Fibroblast of villous mesenchyme (primary cell): Measurements from ENCODE around the gene MYOM3. TPM values are rescaled to one million over a fixed set of nuclear protein-coding genes. Genes with fewer than 3 reads are reported as not detected.

Source experiments
- DNase-seq: peaks from one replicate; pipeline ENCODE4 v3.0.0-alpha.2; 2010; ENCODE audit warnings: low read depth
- H3K4me3 ChIP-seq: 2 replicates; pipeline ENCODE4 v1.5.1; 2011; ENCODE audit warnings: low read depth, mild to moderate bottlenecking, low read length
- CTCF ChIP-seq: IDR thresholded peaks from 2 replicates; pipeline ENCODE4 v1.5.1; 2012; ENCODE audit warnings: low read depth, mild to moderate bottlenecking, low read length; ENCODE audit not compliant: insufficient read depth
- total RNA-seq: library from RNA; depleted of rRNA; stranded (reverse); fragments of >200 nt; gene quantifications from 2 replicates; pipeline ENCODE4 v1.2.3, GENCODE V29; 2012

MYOM3 gene
- total RNA-seq, 1 donor: not detected

- DNase-seq: no peak
- no peak overlapping the region for H3K4me3 ChIP-seq
- TF ChIP-seq CTCF: no peak
Measured at GRCh38 chr1:24122776-24123175, 10.8 kb upstream of the MYOM3 start.

GRCh38 chr1:24121406-24121805 is 9.5 kb upstream of the MYOM3 start:
- no peak overlapping the region for H3K4me3 ChIP-seq
- no peak for DNase-seq
- no peak for TF ChIP-seq CTCF

- TF ChIP-seq CTCF: no peak
- H3K4me3 ChIP-seq: no peak overlapping the region
- no peak for DNase-seq
Measured at GRCh38 chr1:24120965-24121364, 9.0 kb upstream of the MYOM3 start.

- no peak overlapping the region for H3K4me3 ChIP-seq
- no peak for TF ChIP-seq CTCF
- no peak for DNase-seq
Measured at GRCh38 chr1:24119859-24120756, 8.2 kb upstream of the MYOM3 start.

- no peak overlapping the region for H3K4me3 ChIP-seq
- TF ChIP-seq CTCF: no peak
Measured at GRCh38 chr1:24119489-24119858, 7.5 kb upstream of the MYOM3 start.

GRCh38 chr1:24118410-24119242 is 6.7 kb upstream of the MYOM3 start:
- TF ChIP-seq CTCF: no peak
- no peak overlapping the region for H3K4me3 ChIP-seq
- no peak for DNase-seq

More at GRCh38 chr1:24119489-24119858, 7.5 kb upstream of the MYOM3 start:
- no peak for DNase-seq
